Fibroblast of skin of right biceps (primary cell): Measurements from ENCODE around the gene FAM83G.

Experiments
- DNase-seq: peaks from one replicate; pipeline ENCODE4 v3.0.0-alpha.2; 2013

Gene FAM83G

DNA sequence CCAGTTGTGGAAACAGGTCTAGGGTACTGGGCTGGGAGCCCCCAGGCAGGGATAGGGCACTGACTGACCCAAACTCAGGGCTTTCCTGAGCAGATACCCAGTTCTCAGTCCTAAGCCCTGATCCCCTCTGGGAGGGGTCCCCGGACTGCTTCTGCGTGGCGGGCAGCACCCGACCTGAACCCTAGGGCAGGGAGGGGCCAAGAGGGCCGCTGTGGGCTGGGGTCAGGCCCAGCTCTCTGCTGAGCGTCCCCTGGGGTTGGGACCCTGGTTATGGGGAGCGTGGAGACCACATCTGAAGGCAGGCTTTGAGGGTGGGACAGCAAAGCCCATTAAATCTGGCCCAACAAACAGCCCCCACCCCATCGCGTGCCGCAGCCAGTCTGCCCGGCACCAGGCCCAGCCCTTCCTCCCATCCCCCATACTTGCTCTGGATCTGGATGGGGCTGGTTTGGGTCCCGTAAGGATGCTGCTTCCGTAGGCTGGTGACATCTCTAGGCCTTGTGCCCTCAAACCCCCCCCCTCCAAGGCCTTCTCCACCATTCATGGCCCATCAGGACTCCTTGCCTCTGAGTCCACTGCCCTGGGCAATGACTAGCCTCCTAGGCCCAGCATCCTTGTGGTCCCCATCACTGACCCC, 691 bp upstream of the FAM83G start:
- DNase-seq: no peak

DNA sequence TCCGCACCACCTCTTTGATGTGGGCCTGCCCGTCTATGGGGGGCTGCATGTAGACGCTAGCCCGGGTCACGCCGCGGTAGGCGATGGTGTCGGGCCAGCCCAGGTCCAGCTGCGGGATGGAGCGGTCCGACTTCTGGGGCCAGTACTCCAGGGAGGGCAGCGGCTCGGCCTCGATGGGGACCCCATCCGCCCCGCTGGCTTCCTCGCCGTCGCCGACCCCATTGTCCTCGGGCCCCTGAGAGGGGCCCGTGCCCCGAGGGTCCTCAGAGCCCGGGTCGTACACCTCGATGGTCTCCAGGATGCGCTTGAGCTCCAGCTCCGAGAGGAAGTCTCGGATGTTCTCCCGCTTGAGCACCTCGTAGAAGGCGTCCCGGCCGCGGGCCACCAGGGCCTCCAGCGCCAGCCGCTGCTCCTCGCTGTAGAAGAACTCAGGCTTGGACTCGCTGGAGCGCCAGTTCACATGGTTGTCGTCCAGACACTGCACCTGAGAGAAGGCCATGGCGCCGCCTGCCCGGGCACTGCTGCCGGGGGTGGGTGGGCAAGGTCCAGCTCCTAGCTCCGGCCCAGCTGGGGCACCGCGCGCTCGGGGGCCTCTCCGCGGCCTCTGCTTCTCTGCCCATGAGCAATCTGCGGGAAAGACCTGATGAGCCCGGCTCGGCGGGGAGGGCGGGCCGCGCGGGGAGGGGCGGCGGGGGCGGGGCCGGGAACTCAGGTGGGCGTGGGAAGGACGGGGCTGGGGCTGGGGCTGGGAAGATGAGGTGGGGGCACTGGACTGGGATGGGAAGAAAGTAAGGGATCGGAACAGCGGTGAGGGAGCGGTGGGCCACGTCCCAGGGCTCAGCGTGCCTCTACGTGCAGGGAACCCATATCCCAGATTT, 782 bp downstream of the FAM83G start:
- DNase-seq: peak; percentile 50

DNA sequence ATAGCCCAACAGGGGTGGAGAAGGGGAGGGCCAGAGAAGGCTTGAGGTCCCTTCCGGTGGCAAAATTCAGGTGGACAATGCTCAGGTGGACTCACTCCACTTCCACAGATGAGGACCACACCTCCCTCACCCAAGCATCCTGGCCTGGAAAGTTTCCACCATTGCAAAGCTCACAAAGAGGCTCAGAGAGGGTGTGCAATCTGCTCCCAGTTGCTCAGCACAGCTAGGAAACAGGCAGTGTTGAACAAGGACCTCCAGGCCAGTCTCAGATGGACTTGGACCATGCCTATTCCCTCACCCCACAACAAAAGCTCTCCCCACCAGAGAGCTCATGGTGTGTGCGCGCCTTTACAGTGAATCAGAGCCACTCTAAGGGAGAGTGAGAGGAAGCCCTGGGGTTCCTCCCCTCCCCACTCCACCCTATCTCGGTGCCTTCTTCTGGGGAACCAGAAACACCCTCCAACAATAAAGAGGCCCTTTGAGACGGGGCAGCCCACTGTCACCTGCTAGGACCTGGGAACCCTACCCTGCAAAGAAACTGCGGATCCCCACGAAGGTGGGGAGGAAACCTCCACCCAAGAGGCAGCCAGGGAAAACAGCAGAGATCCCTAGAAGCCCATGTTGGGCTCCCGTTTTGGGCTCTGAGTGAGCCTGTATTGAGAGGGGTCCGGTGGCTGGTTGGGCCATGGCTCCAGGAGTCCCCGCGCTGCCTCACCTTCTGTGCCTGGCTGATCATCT, 1.6 kb downstream of the FAM83G start:
- peak; percentile 65 for DNase-seq

- no peak for DNase-seq
Measured at GRCh38 chr17:19001907-19002590, 2.5 kb downstream of the FAM83G start.

DNA sequence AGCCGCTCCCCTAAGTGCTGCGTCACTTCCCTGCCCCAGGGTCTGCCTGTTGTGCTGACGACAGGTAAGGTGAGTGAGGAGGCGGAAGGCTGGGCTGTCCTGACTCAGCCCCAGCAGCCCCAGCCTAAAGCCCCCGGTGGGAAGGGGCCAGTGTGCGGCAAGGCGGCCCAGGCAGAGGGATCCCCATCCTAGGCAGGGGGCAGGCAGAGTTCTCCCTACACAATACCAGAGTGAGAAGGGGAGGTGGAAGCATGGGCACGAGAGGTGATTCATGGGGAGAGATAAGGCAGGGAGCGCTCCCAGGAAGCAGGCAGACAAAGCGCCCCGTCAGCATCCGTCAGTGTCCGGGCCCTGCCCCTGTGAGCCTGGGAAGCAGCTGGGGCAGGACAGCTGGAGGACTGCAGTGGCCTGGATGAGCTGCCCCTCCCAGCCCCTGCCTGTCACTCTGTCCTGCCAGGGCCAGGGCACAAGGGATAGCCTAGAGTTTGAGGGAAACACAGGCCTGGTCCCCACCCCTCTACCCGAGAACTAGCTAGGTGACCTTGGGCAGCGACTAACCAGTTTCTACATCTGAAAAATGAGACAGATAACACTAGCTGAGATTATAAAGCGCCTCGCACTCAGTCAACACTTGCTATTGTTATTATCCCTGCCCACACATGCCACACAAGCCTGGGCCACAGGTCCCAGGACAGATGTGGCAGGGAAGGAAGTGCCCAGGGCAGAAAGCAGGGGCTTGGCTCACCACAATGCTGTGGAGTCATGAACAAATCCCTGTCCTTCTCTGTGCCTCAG, 3.8 kb downstream of the FAM83G start:
- DNase-seq: peak; percentile 47

DNA sequence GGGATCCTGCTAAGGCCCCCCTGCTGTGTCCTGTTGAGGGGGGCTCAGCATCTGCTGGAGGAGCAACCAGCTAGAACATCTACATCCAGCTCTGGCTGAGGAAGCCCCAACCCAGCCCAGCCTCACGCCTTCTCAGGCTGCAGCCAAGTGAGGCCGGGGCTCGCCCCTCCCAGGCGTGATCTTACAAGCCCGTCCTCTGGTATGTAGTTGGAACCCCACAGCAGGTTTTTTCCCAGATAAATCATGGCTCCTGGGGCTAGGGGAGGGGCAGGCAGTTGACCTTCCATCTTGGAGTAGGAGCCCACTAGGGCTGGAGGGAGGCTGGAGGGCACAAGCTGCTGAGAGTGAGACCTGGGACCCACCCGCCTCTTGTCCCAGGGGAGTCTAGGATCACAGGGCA, 4.7 kb downstream of the FAM83G start:
- no peak for DNase-seq

DNA sequence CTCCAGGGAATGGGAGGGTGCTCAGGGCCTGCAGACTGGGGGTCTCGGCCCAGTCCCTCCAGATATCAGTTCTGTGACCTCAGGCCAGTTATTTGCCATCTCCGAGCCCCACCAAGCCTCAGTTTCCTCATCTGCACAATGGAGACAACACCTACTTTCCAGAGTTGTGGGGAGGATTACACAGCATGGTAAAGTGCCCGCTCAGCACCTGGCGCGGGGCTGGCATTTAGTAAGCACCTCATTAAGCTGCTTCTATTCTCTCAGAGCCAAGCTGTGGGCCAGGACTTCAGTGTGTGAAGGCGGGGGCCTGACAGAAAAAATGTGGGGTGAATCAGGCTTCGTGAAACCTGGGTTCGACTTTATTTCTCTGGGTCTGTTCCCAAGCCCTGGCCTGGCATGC, 5.2 kb downstream of the FAM83G start:
- no peak for DNase-seq

DNA sequence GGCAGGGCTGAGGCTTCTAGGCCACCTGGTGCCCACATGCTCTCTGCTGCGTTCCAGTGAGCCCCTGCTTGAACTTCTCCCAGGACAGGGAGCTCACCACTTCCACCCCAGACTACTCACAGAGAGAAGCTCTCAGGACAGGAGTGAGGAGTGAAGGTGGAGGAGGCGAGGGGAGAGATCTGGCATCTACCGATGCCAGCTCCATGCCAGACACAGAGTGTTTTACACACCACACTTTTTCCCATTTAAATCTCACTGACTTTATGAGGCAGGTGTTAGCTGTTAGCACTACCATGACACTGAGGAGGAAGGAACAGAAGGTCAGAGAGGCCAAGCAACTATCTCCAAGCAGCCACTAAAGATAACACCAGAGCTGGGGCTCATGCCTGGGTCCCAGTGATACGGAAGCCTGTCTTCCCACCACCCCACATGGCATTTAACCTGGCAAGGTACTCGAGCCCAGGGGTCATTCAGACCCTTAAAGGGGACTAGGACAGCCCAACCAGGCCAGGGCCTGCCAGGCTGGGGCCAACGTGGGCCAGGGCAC, 6.8 kb downstream of the FAM83G start:
- DNase-seq: no peak

DNA sequence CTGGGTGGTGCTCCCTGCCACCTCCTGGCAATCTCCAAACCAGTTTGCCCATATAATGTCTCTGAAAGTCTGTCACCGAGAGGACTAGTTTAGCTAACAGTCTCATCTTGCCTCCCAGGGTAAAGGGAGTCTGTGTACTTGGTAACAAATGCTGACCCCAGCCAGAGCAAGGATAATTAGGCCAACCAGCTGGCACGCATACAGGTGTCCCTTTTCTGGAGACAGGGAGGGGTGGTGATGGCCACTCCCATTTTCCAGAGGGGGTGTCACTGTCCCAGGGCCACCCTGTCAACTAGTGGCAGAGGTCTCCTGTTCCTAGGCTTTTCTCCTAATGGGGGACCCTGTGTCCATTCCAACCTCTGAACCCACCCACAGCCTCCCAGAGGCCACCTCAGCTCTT, 8.1 kb downstream of the FAM83G start:
- no peak for DNase-seq

DNA sequence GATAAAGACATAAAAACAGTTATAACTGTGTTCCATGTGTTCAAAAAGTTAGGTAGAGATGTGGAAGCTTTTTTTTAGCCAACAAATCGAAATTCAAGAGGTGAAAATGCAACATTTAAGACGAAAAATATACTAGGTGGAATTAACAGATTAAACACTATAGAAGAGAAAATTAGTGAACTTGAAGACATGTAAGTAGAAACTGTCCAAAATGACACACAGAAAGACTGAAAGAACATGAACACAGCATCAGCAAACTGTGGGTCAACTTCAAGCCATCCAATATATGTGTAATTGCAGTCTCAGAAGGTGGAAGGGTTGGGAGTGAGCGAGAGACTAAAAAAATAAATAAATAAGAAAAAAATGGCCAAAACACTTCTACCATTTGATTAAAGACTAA, 9.3 kb downstream of the FAM83G start:
- DNase-seq: no peak

DNA sequence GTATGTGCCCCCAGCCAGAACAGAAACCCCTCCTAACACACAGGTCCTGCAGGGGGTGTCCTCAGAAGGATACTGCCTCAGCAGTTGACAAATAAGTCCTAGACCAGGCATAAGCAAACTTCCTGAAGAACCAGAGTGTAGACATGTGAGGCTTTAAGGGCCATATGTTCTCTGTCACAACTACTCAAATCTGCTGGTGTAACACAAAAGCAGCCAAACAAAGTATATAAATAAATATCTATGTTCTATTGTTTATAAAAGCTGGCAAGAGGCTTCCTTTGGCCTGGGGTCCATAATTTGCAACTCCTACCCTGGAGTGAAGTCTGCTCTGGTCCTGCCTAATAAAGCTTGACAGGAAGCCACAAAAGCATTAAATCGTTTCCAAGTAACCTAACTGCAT, 9.9 kb downstream of the FAM83G start:
- no peak for DNase-seq

- peak; percentile 19 for DNase-seq
Measured at GRCh38 chr17:18993905-18994526, 10.5 kb downstream of the FAM83G start.

DNA sequence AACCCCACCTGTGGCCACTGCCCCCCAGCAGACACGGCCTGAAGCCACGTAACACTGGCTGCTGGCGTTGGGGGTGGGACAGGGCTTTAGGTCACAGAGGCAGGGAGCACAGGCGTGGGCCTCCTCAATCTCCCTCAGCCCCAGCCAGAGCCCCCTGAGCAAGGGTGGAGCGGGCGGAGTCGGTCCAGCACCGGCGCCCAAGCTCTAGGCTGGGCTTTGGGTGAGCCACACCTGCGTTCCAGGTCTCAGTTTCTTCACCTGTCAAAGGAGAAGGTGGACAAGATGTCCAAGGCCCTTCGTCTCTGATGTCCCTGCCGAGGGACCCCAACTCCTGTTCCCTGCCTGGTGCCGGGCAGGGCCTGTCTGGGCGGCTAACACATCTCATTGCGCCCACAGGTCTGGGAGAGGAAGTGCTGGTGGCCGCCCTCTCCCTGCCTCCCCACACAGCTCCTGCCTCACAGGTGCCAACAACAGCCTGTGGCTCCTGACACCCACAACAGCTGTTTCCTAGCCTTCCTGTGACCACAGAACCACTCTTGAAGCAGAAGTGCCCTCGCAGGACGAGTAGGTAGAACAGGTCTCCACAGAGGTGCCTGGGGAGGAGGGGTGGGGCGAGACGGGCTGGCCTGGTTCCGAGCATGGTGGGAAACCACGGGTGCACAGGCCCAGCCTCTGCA, 12.0 kb downstream of the FAM83G start:
- no peak for DNase-seq

DNA sequence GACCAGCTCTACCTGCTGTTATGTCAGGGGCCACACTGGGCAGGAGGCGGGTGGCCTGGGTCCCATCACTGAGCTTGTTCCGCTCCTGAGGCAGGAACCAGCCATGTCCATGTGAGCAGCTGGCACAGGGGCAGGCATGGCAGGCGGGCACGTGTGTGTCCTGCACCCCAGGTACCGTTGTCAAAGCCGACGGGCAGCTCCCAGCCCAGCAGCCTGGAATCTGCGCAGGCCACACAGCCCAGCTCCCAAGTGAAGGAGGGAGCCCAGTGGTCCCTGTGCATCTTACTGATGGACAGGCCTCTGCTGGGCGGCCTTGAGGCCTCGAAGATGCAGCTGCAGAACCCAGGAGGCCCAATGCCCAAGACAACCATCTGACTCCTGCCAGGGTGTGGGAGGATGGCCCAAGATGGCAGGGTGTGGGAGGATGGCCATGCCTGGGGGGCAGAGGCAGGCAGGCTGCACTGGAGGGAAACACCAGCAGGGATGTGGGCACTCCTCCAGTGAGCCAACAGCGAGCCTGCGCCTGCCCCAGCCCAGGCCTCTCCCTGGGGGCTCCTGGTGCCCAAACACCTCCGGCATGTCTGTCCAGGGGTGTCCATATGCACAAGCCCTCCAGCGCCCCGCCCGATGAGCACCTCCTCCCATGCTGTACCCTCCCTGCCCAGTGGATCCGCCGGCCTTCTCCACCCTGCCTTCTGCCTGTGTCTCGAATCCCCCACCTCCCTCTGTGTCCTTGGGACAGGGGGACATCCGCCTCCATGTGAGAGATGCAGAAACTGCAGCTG, 12.8 kb downstream of the FAM83G start:
- DNase-seq: no peak

- DNase-seq: no peak
Measured at GRCh38 chr17:18990331-18990730, 14.2 kb downstream of the FAM83G start.

- DNase-seq: no peak
Measured at GRCh38 chr17:18988546-18989173, 15.9 kb downstream of the FAM83G start.

DNA sequence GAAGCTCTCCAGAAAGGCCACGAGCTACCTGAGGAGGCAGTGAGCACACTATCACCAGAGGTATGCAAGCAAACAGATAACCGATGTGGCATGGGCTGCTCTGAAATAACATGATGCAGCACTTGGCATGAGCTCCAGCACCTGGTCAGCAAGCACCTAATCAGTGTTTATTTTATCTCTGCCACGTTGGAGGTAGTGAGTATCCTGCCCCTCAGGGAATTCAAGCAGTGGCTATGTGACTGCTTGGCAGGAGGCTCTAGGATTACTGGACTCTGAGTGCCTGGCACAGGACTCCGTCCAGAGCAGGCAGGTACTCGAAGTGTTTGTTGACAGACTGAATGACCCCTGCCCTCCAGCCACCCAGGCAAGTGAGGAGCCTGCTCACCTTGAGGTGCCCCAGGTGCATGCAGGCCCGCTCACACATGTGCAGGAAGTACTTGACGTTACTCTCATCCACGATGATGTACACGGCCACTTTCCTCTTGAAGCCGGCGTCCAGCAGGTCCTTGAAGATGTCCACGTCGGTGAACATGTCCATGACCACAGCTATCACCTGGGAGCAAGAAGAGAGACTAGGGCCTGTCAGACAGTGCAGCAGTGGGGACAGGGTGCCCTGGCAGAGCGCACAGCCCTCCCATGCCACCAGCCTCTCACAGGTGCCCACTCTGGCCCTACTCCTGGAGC, 16.6 kb downstream of the FAM83G start:
- DNase-seq: no peak

- DNase-seq: no peak
Measured at GRCh38 chr17:18987230-18987610, 17.3 kb downstream of the FAM83G start.
